Measurements from ENCODE around the gene SP7. TPM values are rescaled to one million over a fixed set of nuclear protein-coding genes. Genes with fewer than 3 reads are reported as not detected.

The SP7 gene
- total and polyA plus RNA-seq, 10 of the 15 experiments (the other 5 are each of a cell fraction or from before 2014, with no cell fraction given): 0.05 to 0.11 TPM; not detected in 8

DNA sequence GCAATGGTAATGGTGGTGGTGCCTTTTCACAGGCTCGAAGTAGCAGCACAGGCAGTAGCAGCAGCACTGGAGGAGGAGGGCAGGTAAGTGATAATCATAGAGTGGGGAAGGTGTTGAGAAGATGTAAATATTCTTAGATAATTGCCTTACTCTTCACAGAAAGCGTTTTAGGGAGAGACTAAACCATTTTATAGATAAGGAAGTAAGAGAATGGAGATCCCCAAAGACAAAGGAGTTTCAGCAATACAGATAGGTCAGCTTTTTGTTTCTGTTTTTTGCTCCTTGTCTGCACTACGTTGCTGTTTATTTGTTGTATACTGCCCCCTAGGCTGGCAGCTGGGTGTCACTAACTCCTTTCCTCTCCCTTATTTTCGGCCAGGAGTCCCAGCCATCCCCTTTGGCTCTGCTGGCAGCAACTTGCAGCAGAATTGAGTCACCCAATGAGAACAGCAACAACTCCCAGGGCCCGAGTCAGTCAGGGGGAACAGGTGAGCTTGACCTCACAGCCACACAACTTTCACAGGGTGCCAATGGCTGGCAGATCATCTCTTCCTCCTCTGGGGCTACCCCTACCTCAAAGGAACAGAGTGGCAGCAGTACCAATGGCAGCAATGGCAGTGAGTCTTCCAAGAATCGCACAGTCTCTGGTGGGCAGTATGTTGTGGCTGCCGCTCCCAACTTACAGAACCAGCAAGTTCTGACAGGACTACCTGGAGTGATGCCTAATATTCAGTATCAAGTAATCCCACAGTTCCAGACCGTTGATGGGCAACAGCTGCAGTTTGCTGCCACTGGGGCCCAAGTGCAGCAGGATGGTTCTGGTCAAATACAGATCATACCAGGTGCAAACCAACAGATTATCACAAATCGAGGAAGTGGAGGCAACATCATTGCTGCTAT lies 45.8 kb upstream of the SP7 start (continued):
- TF ChIP-seq SMC3 (IDR thresholded peaks at IDR 0.05; ENCODE audit: borderline replicate concordance, low read length): peak; percentile 55; the same call in 1 of the 2 replicates
- peak in 1 of 2 experiments; percentile 21; a peak in 2 of 4 replicates for TF ChIP-seq IKZF2 (IDR thresholded peaks at IDR 0.05)
- TF ChIP-seq ATF7 (IDR thresholded peaks at IDR 0.05; ENCODE audit: low read depth): 0 out of 2 replicates have a peak, but pooled peaks have one; percentile 10
- no peak for TF ChIP-seq TCF3 (IDR thresholded peaks at IDR 0.05; ENCODE audit: borderline replicate concordance, insufficient read depth, low read depth, low read length)

DNA sequence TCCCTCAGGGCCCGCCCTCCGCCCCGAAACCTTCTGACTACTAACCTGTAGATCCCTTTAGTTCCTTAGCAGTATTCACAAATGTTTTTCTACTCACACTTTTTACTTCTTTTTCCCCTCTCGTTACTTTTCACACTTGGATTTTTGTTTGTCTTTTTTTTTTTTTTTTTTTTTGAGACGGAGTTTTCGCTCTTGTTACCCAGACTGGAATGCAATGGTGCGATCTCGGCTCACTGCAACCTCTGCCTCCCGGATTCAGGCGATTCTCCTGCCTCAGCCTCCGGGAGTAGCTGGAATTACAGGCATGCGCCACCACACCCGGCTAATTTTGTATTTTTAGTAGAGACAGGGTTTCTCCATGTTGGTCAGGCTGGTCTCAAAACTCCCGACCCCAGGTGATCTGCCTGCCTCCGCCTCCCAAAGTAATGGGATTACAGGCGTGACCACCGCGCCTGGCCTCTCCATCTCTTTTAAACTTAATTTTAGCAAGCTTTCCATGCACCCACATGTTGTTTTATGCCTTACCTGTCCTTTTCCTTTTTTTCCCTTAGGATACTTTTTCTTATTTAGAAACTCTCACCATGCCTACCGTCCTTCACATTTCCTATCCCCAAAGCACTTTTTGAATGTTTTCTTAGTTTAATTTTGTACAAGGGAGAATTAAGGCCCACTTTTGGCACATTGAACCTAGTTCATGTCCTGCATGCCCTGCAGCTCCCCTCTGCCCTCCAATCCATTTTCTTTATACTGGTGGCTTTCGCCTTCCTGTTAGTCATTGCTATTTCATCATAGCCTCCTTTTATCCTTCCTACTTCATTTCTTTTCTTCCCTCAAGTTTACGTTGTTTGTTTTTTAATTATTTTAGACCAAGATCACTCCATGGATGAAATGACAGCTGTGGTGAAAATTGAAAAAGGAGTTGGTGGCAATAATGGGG lies 44.9 kb upstream of the SP7 start:
- peaks cover 38% of the 10 kb centered on the region for H3K79me2 ChIP-seq (ENCODE audit: control insufficient read depth, insufficient read depth, low read length)
- H3K27ac ChIP-seq (ENCODE audit: control insufficient read depth, insufficient read depth): peak overlapping the region; percentile 78
- DNase-seq (ENCODE audit: low read depth, low spot score): no peak
- peak; percentile 31 for FAIRE-seq
- no TSS peak for BruUV-seq (replicated peaks)
- peak overlapping the region; percentile 55 for H3K4me3 ChIP-seq
- ChIA-PET POLR2A (interaction anchor here (0.7 to 5.5 kb wide), 10 partner anchors 8 to 119 kb away, joined by 3 to 37 read pairs (median 4); partner anchors contain the start of gene TARBP2), SMC1A (ENCODE audit: uncharacterized antibody, unreplicated experiment) (interaction anchor here (0.7 to 6.9 kb wide), 13 partner anchors 14 to 128 kb away, joined by 3 to 124 read pairs (median 5); partner anchors contain the start of genes AAAS and AMHR2), CTCF (interaction anchor here (0.7 to 8.1 kb wide), 22 partner anchors 9 to 315 kb away, joined by 3 to 164 read pairs (median 4); partner anchors contain the start of genes AAAS and NPFF), RAD21 (ENCODE audit: unreplicated experiment) (interaction anchor here (0.6 to 6.4 kb wide), 15 partner anchors 16 to 127 kb away, joined by 3 to 91 read pairs (median 5); partner anchors contain the start of gene TARBP2)
- H3K27me3 ChIP-seq (replicated peaks in 1 of 2; ENCODE audit: control insufficient read depth in 2 of 2, insufficient read depth in 2 of 2, low read length in 1 of 2): no peaks in the 10 kb centered on the region
- peak overlapping the region; percentile 67 for H3K9ac ChIP-seq (ENCODE audit: control insufficient read depth, insufficient read depth, low read length)
- intact Hi-C loops (cut with micrococcal nuclease; ENCODE audit: unreplicated experiment) (loop anchor here (1.0 to 5.0 kb wide), 3 partner anchors 41 to 120 kb away; partner anchors contain the start of genes AMHR2, PCBP2 and TARBP2), in situ Hi-C loops (cut with MboI) (no loop called here)
- 8% methylated on average over 14 of the region's 21 CpGs for WGBS (ENCODE audit: insufficient coverage, insufficient replicate concordance, low lambda C conversion rate, missing lambda C conversion rate)
- H2AFZ ChIP-seq (ENCODE audit: control insufficient read depth, low read depth, low read length): no peak overlapping the region; the same call in 1 of the 2 replicates
- peak overlapping the region; percentile 95 for H3K4me2 ChIP-seq (ENCODE audit: control insufficient read depth, insufficient read depth)
- H3K36me3 ChIP-seq (ENCODE audit: control insufficient read depth in 2 of 2, insufficient read depth in 2 of 2, low read length in 1 of 2): peaks cover 11% of the 10 kb centered on the region in 2 experiments; a peak in 3 of 4 replicates
- H3K9me3 ChIP-seq (replicated peaks; ENCODE audit: control insufficient read depth, insufficient read depth, low read length): no peaks in the 10 kb centered on the region; the same call in 2 of the 3 replicates
- H3K4me1 ChIP-seq (ENCODE audit: control insufficient read depth, insufficient read depth, low read length): peaks cover 25% of the 10 kb centered on the region
- ATAC-seq: no peak
- peaks cover 4% of the 10 kb centered on the region; the same call in 1 of the 2 replicates for H4K20me1 ChIP-seq (ENCODE audit: control insufficient read depth, insufficient read depth)
- TF ChIP-seq, protein P1, sequence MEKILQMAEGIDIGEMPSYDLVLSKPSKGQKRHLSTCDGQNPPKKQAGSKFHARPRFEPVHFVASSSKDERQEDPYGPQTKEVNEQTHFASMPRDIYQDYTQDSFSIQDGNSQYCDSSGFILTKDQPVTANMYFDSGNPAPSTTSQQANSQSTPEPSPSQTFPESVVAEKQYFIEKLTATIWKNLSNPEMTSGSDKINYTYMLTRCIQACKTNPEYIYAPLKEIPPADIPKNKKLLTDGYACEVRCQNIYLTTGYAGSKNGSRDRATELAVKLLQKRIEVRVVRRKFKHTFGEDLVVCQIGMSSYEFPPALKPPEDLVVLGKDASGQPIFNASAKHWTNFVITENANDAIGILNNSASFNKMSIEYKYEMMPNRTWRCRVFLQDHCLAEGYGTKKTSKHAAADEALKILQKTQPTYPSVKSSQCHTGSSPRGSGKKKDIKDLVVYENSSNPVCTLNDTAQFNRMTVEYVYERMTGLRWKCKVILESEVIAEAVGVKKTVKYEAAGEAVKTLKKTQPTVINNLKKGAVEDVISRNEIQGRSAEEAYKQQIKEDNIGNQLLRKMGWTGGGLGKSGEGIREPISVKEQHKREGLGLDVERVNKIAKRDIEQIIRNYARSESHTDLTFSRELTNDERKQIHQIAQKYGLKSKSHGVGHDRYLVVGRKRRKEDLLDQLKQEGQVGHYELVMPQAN (conservative IDR thresholded peaks at IDR 0.05): 0 out of 2 replicates have a peak, but pooled peaks have one; percentile 23
- peak; percentile 69 for TF ChIP-seq NBN (IDR thresholded peaks at IDR 0.05)
- no peak for TF ChIP-seq FOXM1 (IDR thresholded peaks at IDR 0.05; ENCODE audit: low read depth, low read length)
- no peak for TF ChIP-seq SPI1 (IDR thresholded peaks at IDR 0.05; ENCODE audit: borderline replicate concordance, insufficient read depth, low read depth, low read length)
- no peak for TF ChIP-seq NRF1 (conservative IDR thresholded peaks at IDR 0.05; ENCODE audit: low read depth, low read length)
- TF ChIP-seq, protein P2, sequence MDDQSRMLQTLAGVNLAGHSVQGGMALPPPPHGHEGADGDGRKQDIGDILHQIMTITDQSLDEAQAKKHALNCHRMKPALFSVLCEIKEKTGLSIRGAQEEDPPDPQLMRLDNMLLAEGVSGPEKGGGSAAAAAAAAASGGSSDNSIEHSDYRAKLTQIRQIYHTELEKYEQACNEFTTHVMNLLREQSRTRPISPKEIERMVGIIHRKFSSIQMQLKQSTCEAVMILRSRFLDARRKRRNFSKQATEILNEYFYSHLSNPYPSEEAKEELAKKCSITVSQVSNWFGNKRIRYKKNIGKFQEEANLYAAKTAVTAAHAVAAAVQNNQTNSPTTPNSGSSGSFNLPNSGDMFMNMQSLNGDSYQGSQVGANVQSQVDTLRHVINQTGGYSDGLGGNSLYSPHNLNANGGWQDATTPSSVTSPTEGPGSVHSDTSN (IDR thresholded peaks at IDR 0.05; ENCODE audit: insufficient replicate concordance, low read depth, low read length): no peak
- 0 out of 2 replicates have a peak, but pooled peaks have one; percentile 34 for TF ChIP-seq HDGF (IDR thresholded peaks at IDR 0.05)
- TF ChIP-seq, protein P3, sequence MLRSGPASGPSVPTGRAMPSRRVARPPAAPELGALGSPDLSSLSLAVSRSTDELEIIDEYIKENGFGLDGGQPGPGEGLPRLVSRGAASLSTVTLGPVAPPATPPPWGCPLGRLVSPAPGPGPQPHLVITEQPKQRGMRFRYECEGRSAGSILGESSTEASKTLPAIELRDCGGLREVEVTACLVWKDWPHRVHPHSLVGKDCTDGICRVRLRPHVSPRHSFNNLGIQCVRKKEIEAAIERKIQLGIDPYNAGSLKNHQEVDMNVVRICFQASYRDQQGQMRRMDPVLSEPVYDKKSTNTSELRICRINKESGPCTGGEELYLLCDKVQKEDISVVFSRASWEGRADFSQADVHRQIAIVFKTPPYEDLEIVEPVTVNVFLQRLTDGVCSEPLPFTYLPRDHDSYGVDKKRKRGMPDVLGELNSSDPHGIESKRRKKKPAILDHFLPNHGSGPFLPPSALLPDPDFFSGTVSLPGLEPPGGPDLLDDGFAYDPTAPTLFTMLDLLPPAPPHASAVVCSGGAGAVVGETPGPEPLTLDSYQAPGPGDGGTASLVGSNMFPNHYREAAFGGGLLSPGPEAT (IDR thresholded peaks at IDR 0.05; ENCODE audit: low read depth): peak; percentile 52; the same call in 1 of the 2 replicates
- peak; percentile 33; the same call in 1 of the 2 replicates for TF ChIP-seq ATF7 (IDR thresholded peaks at IDR 0.05; ENCODE audit: low read depth)
